ENCODE data around the gene EML3.

EML3 gene

DNA sequence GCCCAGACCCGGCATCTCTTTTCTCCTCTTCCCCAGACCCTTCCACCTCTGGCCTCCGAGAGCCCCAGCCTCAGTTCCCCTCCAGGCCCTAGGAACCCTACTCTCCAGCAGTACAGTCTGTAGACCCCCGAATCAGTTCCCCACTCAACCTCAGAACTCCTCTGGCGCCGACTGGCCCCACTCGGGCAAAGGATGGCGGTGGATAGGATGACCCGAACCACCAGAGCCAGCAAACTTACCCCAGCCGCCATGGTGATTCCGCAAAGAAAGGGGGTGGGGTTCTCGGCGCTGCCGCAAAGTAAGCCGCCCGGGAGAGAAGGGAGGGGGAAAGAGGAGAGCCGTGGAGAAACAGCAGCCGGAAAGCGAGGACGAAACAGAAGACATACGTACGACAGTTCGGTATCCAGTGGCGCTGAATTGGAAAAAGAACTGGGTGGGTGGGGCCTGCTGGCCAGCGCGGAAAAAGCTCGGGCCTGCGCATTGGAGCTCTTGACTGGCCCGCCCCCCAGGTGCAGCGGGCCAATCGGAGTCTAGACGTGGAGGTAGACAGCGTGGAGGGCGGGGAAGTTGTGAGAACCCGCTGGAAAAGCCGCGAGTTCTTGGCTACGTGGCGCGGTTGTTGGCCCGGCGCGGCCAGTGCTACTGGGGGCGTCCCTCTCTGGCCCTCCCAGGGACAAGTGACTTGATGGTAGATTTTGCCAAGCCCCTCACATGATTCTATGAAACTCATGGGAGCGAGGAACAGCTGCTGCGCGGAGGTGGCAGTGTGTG, 38.8 kb downstream of the EML3 start, which contains the start of gene EEF1G:
Gene EEF1G, minus strand, starts transcription at position 300 of the 771 bp plus-strand sequence. Its CDS starts 49 bp downstream, at position 251.
- in situ Hi-C loops (cut with MboI; ENCODE audit: low sequenced_read_pairs), result loop anchor here (25.0 kb wide), 1 partner anchor 161 kb away; the partner anchor contains the start of gene SCGB1A1

DNA sequence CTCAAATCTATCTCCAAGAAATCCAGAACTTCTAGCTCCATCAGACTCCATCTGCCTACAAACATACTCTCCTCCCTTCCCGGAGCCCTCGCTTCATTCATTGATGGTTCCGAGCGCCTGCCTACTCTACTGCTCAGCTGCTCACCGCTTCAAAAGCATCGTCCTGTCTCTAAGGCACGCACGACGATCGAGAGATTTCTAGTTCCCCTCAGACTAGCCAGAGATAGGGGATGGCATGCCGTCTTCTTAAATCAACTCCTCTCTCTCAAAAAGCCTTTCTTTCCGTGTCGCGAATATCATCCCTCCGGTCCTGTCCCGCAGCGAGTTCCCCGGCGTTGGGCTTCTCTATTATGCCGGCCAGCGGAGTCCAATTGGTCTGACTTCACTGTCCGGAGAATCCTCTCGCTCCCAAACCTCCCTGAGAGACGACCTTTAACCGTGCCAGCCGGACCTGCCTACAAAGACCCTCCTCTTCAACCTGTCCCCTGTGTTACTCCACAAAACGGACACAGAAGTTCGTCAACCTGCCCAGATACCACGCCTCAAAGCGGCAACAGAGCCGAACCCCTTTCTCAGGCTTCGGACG, 39.5 kb downstream of the EML3 start:
- in situ Hi-C loops (cut with MboI; ENCODE audit: low sequenced_read_pairs), result loop anchor here (25.0 kb wide), 1 partner anchor 161 kb away; the partner anchor contains the start of gene SCGB1A1

GRCh38 chr11:62572431-62572830, 40.1 kb downstream of the EML3 start:
- in situ Hi-C loops (cut with MboI; ENCODE audit: low sequenced_read_pairs), result loop anchor here (25.0 kb wide), 1 partner anchor 160 kb away; the partner anchor contains the start of gene SCGB1A1

- in situ Hi-C loops (cut with MboI; ENCODE audit: low sequenced_read_pairs), result loop anchor here (25.0 kb wide), 1 partner anchor 159 kb away; the partner anchor contains the start of gene SCGB1A1
These were observed 41.1 kb downstream of the EML3 start for GRCh38 chr11:62571493-62571892.

DNA sequence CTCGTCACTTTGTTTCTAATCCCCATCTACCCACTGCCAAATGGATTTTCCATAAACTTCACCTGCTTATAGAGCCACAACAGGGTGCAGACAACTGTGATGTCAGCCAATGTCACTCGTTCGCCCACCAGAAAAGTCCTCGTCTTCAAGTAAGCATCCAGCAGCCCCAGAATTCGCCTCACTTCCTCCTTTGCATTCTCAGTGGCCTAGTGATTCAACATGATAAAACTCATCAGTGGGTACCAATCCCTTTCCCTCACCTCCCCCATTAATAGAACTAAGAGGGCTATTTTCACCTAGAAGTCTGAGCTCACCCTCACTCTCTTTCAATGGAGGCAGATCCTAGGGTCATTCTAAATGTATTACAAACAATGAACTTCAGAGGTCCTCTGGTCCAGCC, 41.7 kb downstream of the EML3 start:
- in situ Hi-C loops (cut with MboI; ENCODE audit: low sequenced_read_pairs), result loop anchor here (25.0 kb wide), 1 partner anchor 159 kb away; the partner anchor contains the start of gene SCGB1A1

DNA sequence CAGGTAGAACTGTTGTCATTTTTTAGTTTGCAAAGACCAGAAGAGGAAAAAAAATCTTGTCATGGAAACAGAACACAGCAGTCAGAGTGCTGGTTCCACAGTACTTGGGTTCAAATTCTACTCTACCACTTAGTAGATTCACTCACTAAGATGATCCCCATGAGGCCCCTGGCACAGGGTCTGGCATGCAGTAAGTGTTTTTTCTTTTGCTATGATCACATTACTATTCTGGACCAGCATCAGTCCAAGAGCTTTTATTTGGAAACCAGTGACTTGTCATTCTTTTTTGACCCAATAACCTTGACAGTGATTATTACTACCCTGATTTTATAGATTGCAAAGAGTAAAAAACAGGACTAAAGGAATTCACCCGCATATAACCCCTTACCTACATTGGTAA, 43.0 kb downstream of the EML3 start:
- in situ Hi-C loops (cut with MboI; ENCODE audit: low sequenced_read_pairs), result loop anchor here (25.0 kb wide), 1 partner anchor 157 kb away; the partner anchor contains the start of gene SCGB1A1

DNA sequence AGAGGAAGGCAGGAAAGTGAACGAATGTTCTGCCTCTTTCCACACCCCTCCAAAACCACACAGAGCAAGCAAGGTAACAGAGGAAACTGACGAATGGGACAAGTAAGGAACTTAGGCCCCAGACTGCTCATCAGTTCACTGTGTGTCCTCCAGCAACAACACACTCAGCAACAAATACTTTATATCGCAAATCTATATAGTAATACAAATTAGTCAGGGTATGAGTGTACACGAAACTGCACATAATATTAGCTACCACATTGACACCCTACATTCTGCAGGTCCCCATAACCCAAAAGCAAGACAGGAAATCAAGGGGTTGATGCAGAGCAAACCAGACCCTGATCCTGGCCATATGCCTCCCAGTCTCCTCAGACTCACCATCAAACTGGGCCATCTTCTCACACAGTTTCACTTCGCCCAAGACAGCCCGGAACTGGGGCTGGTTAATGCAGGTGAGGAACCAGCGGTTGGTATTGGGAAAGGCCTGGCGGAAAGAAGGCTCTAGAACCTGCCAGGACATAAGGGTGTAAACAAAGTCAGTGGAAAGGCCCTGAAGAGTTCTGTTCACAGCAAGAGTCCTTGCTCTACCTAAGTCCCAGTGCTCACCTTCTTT, 45.4 kb downstream of the EML3 start:
- in situ Hi-C loops (cut with MboI; ENCODE audit: low sequenced_read_pairs), result loop anchor here (25.0 kb wide), 1 partner anchor 155 kb away; the partner anchor contains the start of gene SCGB1A1

GRCh38 chr11:62566247-62566646, 46.3 kb downstream of the EML3 start:
- in situ Hi-C loops (cut with MboI; ENCODE audit: low sequenced_read_pairs), result loop anchor here (25.0 kb wide), 1 partner anchor 154 kb away; the partner anchor contains the start of gene SCGB1A1

DNA sequence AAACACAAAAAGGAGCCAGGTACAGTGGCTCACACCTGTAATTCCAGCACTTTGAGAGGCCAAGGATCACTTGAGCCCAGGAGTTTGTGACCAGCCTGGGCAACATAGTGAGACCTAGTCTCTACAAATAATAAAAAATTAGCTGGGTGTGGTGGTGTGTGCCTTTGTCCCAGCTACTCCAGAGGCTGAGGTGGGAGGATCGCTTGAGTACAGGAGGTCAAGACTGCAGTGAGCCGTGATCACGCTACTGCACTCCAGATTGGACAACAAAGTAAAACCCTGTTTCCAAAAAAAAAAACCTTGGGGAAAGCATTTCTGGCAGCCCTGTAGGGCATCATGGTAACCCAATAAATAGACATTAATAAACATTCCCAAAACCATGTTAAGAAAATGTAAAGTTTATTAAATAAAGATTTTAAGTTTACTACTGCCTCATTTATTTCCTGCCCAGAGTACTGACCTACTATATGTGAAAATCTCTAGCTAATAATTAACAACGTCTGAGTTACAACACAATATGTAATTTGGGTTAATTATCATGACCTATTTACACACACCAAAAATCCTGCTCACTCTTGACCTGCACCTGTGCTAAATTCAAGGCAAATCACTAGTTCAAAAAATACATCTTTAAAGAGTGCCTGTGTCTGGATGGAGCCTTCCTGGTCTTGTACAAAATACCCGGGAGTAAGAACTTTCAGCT, 47.3 kb downstream of the EML3 start:
- in situ Hi-C loops (cut with MboI; ENCODE audit: low sequenced_read_pairs), result loop anchor here (25.0 kb wide), 1 partner anchor 153 kb away; the partner anchor contains the start of gene SCGB1A1

DNA sequence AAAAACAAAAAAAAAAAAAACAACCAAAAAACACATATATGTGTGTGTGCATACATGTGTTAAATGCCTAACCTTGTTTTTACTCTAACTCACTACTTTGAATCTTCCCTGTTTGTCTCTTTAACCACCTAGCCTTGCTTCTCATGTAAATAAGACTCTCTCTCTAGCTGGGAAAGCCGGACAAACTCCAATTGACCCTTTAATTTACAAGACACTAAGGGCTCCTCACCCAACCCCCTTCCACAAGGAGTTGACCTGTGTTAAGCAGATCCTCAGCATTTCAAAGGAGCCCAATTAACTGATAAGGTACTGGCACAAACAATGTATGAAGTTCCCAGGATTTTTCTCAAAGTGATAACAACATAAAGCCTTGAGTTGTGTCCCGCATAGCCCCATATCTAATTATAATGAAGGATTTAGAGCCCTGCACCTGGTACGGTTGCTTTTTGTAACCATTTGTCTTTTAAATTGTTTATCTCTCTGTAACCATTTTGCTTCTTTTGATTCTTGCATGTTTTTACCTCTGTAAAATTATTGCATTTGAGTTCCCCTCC, 50.8 kb downstream of the EML3 start:
- in situ Hi-C loops (cut with MboI; ENCODE audit: low sequenced_read_pairs), result loop anchor here (25.0 kb wide), 1 partner anchor 149 kb away; the partner anchor contains the start of gene SCGB1A1

- in situ Hi-C loops (cut with MboI; ENCODE audit: low sequenced_read_pairs), result loop anchor here (25.0 kb wide), 1 partner anchor 148 kb away; the partner anchor contains the start of gene SCGB1A1
These were observed 51.9 kb downstream of the EML3 start for GRCh38 chr11:62560566-62561103.

GRCh38 chr11:62559626-62560025, 52.9 kb downstream of the EML3 start:
- in situ Hi-C loops (cut with MboI; ENCODE audit: low sequenced_read_pairs), result loop anchor here (25.0 kb wide), 1 partner anchor 147 kb away; the partner anchor contains the start of gene SCGB1A1

- in situ Hi-C loops (cut with MboI; ENCODE audit: low sequenced_read_pairs), result loop anchor here (25.0 kb wide), 1 partner anchor 147 kb away; the partner anchor contains the start of gene SCGB1A1
These were observed 53.4 kb downstream of the EML3 start for GRCh38 chr11:62559204-62559603.

DNA sequence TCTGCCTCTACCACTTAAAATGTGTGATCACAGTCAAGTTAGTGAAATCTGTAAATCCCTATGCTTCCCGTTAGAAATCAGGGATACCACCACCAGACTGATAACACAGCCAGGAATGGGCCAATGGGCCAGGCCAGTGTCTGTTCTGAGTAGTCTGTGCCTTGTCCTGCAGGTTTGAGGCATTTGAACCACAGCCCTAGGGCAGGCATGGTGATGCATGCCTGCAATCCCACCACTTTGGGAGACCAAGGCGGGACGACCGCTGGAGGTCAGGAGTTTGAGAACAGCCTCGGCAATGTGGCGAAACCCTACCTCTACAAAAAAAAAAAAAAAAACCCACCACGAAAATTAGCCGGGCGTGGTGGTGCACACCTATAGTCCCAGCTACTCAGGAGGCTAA, 53.9 kb downstream of the EML3 start:
- in situ Hi-C loops (cut with MboI; ENCODE audit: low sequenced_read_pairs), result loop anchor here (25.0 kb wide), 1 partner anchor 146 kb away; the partner anchor contains the start of gene SCGB1A1

DNA sequence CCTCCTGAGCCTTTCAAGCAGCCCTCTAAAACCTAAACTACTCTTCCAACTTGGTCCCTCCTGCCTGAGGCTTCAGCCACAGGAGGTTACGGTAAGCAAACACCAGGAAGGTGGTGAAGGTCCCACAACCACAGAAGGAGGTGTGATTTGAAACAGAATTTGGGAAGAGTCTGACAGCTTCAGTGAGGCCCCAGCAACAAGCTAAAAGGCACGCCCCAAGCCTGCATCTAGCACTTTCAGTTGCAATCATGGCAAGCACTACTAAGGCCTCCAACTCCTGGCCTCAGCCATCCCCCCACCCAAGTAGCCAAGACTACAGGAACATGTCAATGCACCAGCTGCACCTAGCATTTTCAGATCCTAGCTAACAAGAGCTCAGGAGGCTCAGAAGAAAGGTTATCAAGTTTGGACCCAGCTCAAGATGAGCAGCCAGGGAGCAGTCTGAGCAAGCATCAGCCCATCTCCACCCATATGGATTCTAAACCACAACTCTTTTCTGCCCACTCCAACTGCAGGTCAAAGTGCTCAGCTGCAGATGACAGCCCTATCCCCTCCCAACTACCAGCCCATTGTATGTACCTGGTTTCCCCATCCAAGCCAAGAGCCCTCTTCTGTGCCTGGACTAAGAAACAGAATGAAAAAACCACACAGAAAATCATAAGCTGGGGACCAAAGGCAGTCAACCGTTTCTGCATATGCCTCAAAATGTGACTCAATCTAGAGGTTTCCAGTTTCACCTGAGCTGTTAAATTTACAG, 55.5 kb downstream of the EML3 start:
- in situ Hi-C loops (cut with MboI; ENCODE audit: low sequenced_read_pairs), result loop anchor here (25.0 kb wide), 1 partner anchor 145 kb away; the partner anchor contains the start of gene SCGB1A1

- in situ Hi-C loops (cut with MboI; ENCODE audit: low sequenced_read_pairs), result loop anchor here (25.0 kb wide), 1 partner anchor 144 kb away; the partner anchor contains the start of gene SCGB1A1
These were observed 56.3 kb downstream of the EML3 start for GRCh38 chr11:62556108-62556874.

DNA sequence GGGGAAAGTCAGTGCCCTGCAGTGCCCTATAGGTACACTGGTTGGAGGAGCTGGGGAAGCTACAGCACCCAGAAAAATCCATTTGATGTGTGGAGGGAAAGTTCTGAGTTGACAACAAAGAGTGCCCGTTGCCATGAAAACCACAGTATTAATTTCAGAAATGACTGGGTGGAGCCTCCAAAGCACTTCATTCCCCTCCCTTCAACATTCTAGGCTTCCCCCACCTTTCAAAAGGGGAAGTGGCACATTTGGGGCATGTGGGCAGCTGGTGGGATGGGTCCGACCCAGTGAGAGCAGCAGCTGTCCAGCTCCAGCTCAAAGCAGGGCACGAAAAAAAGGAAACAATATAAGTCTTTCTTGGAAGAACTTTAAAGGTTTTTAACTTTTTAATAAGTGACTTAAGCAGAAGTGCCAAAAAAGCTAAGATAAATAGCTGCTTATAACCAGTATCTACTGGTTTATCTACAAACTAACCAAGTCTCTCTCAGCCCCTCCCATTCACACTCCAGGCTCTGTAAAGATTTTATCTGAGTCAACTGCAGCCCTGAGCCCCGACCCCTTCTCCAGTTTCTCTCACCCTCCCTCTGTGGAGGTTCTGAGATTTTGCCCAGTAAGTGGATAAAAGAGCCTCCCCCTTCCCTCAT, 57.0 kb downstream of the EML3 start:
- in situ Hi-C loops (cut with MboI; ENCODE audit: low sequenced_read_pairs), result loop anchor here (25.0 kb wide), 1 partner anchor 143 kb away; the partner anchor contains the start of gene SCGB1A1

All from HL-60/S4 treated with retinoic acid at 250 ng/mL for 4 days and 3 days (cell line).